ENCODE results near the gene NAT8L. TPM values are rescaled to one million over a fixed set of nuclear protein-coding genes. Genes with fewer than 3 reads are reported as not detected.
"Not testable (repeated sequence)": the region's sequence is repeated elsewhere in the genome, so short reads cannot be mapped to it uniquely, and the experiment has no call there.

The NAT8L gene
- 0.64 and 0.84 TPM in 2 replicates for total RNA-seq
- long read RNA-seq = 0 reads

DNA sequence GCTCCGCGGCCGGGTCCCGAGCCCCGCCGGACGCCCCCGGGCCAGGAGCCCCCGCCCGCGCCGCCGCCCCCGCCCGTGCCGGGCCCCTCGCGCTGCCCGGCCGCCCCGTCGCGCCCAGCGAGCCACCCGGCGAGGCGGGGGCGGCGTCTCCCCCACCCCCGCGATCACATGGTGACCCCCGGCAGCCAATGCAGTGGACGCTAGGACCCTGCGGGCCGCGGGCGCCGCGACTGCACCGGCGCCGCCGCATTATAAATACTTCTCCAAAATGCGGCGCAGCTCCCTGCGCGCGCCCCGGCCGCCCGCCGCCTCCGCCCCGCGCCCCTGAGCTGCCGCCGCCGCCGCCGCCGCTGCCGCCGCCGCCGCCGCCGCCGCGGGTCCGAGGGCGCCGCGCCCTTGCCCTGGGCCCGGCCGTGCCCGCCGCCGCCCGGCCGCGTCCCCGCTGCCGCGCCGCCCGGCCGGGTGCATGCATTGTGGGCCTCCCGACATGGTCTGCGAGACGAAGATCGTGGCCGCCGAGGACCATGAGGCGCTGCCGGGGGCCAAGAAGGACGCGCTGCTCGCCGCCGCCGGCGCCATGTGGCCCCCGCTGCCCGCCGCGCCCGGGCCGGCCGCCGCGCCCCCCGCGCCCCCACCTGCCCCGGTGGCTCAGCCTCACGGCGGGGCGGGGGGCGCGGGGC lies at the start of gene NAT8L:
Gene NAT8L (plus strand): TSS at position 282 of the 680 bp plus-strand sequence. CDS start 185 bp downstream, at position 467.
- Mint-ChIP-seq H3K4me1 (ENCODE audit: unreplicated experiment) (no peaks in the 10 kb centered on the region), H3K4me3 (ENCODE audit: unreplicated experiment) (no peak within 1 kb of the TSS), H3K27me3 (ENCODE audit: unreplicated experiment) (peaks cover 28% of the 10 kb centered on the region), H3K36me3 (ENCODE audit: unreplicated experiment) (no peaks in the 10 kb centered on the region), H3K9me3 (ENCODE audit: unreplicated experiment) (no peaks in the 10 kb centered on the region), H3K27ac (ENCODE audit: unreplicated experiment) (no peak within 1 kb of the TSS)
- no peak for DNase-seq (ENCODE audit: extremely low spot score, unreplicated experiment)
- TF ChIP-seq CTCF (IDR thresholded peaks at IDR 0.05) = no peak

DNA sequence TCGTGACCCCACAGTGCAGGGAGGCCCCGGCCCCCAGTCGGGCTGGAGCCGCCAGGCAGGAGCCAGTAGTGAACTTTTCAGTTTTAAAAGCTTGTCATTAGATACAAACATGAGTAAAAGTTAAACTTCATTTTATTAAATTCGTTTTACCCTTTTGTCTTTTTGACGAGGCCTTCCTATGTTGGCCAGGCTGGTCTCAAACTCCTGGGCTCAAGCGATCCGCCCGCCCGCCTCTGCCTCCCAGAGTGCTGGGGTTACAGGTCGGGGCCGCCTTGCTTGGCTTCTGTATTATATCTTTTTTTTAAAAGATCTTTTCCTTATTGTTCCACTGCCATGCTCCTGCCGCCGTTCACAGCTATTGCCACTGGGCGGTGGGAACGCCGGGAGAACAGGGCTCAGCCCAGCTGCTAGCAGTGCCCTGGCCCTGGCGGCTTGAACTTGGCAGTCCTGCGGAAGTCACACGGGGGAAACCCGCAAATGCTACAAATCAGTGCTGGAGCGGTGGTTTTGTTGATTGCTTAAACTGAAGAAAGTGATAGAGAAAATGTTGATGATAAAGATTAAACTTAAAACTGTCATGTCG lies 49.4 kb upstream of the NAT8L start:
- peaks cover 17% of the 10 kb centered on the region for H3K4me1 Mint-ChIP-seq (ENCODE audit: unreplicated experiment)
- peaks cover 10% of the 10 kb centered on the region for H3K27me3 Mint-ChIP-seq (ENCODE audit: unreplicated experiment)
- peak overlapping the region; percentile 89 for H3K27ac Mint-ChIP-seq (ENCODE audit: unreplicated experiment)
- TF ChIP-seq CTCF (IDR thresholded peaks at IDR 0.05) = no peak
- DNase-seq (ENCODE audit: extremely low spot score, unreplicated experiment) = no peak
- H3K4me3 Mint-ChIP-seq (ENCODE audit: unreplicated experiment) = peak overlapping the region; percentile 83
- H3K9me3 Mint-ChIP-seq (ENCODE audit: unreplicated experiment) = no peaks in the 10 kb centered on the region
- no peaks in the 10 kb centered on the region for H3K36me3 Mint-ChIP-seq (ENCODE audit: unreplicated experiment)

DNA sequence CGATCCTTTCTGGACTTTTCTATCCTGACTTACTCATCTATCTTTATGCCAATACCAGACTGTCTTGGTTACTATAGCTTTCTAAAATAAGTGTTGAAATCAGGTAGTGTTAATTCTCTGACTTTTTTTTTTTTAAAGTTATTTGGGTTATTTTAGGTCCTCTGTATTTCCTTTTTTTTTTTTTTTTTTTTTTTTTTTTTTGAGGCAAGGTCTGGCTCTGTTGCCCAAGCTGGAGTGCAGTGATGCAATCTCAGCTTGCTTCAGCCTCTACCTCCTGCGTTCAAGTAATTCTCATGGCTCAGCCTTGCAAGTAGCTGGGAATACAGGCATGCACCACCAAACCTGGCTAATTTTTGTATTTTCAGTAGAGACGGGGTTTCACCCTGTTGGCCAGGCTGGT lies 47.5 kb upstream of the NAT8L start:
- no peaks in the 10 kb centered on the region for H3K36me3 Mint-ChIP-seq (ENCODE audit: unreplicated experiment)
- no peaks in the 10 kb centered on the region for H3K9me3 Mint-ChIP-seq (ENCODE audit: unreplicated experiment)
- H3K4me3 Mint-ChIP-seq (ENCODE audit: unreplicated experiment) = no peak overlapping the region
- peaks cover 17% of the 10 kb centered on the region for H3K4me1 Mint-ChIP-seq (ENCODE audit: unreplicated experiment)
- no peak for TF ChIP-seq CTCF (IDR thresholded peaks at IDR 0.05)
- H3K27ac Mint-ChIP-seq (ENCODE audit: unreplicated experiment) = no peak overlapping the region
- no peak for DNase-seq (ENCODE audit: extremely low spot score, unreplicated experiment)
- H3K27me3 Mint-ChIP-seq (ENCODE audit: unreplicated experiment) = peaks cover 17% of the 10 kb centered on the region

DNA sequence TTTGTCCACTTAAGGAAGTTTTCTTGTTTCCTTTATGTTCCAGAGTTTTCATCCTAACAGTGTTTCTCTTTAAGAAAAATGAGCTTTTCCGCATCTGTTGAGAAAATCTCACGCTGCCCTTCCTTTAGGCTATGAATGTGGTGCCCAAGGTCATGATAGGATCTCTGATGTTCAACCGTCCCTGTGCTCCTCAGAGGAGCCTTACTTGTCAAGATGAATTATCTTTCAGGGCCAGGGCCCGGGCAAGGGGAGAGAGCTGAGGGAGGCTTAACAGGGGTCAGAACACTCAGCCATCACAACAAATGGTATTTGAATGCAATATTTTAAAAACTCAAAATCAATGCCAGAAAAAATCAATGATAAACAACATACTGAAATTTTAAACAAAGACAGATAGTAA lies 44.1 kb upstream of the NAT8L start:
- H3K9me3 Mint-ChIP-seq (ENCODE audit: unreplicated experiment) = no peaks in the 10 kb centered on the region
- peaks cover 32% of the 10 kb centered on the region for H3K27me3 Mint-ChIP-seq (ENCODE audit: unreplicated experiment)
- H3K36me3 Mint-ChIP-seq (ENCODE audit: unreplicated experiment) = peaks cover 2% of the 10 kb centered on the region
- H3K4me3 Mint-ChIP-seq (ENCODE audit: unreplicated experiment) = no peak overlapping the region
- DNase-seq (ENCODE audit: extremely low spot score, unreplicated experiment) = no peak
- no peak overlapping the region for H3K27ac Mint-ChIP-seq (ENCODE audit: unreplicated experiment)
- no peak for TF ChIP-seq CTCF (IDR thresholded peaks at IDR 0.05)
- peaks cover 3% of the 10 kb centered on the region for H3K4me1 Mint-ChIP-seq (ENCODE audit: unreplicated experiment)

DNA sequence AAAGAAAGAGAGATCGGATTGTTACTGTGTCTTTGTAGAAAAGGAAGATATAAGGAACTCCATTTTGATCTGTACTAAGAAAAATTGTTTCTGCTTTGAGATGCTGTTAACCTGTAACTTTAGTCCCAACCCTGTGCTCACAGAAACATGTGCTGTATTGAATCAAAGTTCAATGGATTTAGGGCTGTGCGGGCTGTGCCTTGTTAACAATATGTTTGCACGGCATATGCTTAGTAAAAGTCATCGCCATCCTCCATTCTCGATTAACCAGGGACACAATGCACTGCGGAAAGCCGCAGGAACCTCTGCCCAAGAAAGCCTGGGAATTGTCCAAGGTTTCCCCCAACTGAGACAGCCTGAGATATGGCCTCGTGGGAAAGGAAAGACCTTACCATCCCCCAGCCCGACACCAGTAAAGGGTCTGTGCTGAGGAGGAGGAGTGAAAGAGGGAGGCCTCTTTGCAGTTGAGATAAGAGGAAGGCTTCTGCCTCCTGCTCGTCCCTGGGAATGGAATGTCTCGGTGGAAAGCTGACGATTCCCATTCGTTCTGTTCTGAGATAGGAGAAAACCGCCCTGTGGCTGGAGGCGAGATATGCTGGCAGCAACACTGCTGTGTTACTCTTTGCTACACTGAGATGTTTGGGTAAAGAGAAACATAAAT lies 37.6 kb upstream of the NAT8L start:
- H3K4me3 Mint-ChIP-seq (ENCODE audit: unreplicated experiment); H3K36me3 Mint-ChIP-seq (ENCODE audit: unreplicated experiment); H3K4me1 Mint-ChIP-seq (ENCODE audit: unreplicated experiment); H3K27ac Mint-ChIP-seq (ENCODE audit: unreplicated experiment); DNase-seq (ENCODE audit: extremely low spot score, unreplicated experiment); H3K9me3 Mint-ChIP-seq (ENCODE audit: unreplicated experiment): not testable (repeated sequence)
- peaks cover 60% of the 10 kb centered on the region for H3K27me3 Mint-ChIP-seq (ENCODE audit: unreplicated experiment)

All from osteocyte (in vitro differentiated cells).